HCT116 (cell line): ENCODE results near the gene TMEM139. TPM values are rescaled to one million over a fixed set of nuclear protein-coding genes. Genes with fewer than 3 reads are reported as not detected.

Source experiments
- ATAC-seq: fragments of 200-7000 bp; cut with Tn5 transposase; 2 replicates; pipeline ENCODE4 v1.9.1; 2020; ENCODE audit warnings: mild to moderate bottlenecking, moderate library complexity
- BruUV-seq: library from RNA; stranded (reverse); fragments of 400-500 nt; replicated peaks from 2 replicates; lab custom pipeline; 2021; lab: Mats Ljungman, UMichigan
- CTCF ChIA-PET: fragments of 300-600 bp; sonication (Branson Sonifier 250); formaldehyde crosslinking; loops from one replicate; lab custom pipeline; 2021; ENCODE audit warnings: antibody characterized with exemption; lab: Charles Lee
- POLR2A ChIA-PET: fragments of 300-600, 350-600 bp; sonication (Branson Sonifier 250); formaldehyde crosslinking; loops from one replicate; lab custom pipeline; 2021; ENCODE audit warnings: antibody characterized with exemption; lab: Charles Lee
- RAD21 ChIA-PET, 2 experiments: fragments of 300-600 bp; sonication (Branson Sonifier 250); formaldehyde crosslinking; loops; one replicate each; lab custom pipeline; 2023; ENCODE audit warnings: low total read pairs in 2 of 2; ENCODE audit not compliant: uncharacterized antibody in 2 of 2, unreplicated experiment in 2 of 2, low non-redundant PET in 1 of 2; lab: Charles Lee
- DNase-seq: peaks from one replicate; pipeline ENCODE4 v3.0.0-alpha.2; 2010; ENCODE audit warnings: low read depth, low spot score
- H2AFZ ChIP-seq: fragments of 200-600 bp; shearing (Covaris generic), sonication (generic); 2 replicates; pipeline ENCODE4 v1.6.1; 2017; ENCODE audit warnings: low read depth, mixed run types, mixed read lengths, antibody characterized with exemption, low read length; ENCODE audit not compliant: poor library complexity, severe bottlenecking
- H3K27ac ChIP-seq: 2 replicates; pipeline ENCODE4 v1.5.1; 2012; ENCODE audit warnings: low read depth, low read length
- H3K27me3 ChIP-seq: fragments of 200-600 bp; sonication (generic); 2 replicates; pipeline ENCODE4 v1.6.1; 2016; ENCODE audit warnings: mixed run types, low read length, mixed read lengths; ENCODE audit not compliant: insufficient read depth
- H3K36me3 ChIP-seq, 2 experiments: fragments of 200-500 bp in 1 of 2; fragments of 200-600 bp in 1 of 2; sonication (Bioruptor generic) in 1 of 2; sonication (generic) in 1 of 2; 2 replicates each; pipeline versions ENCODE4 v1.5.1 to v1.6.1; 2014 to 2016; ENCODE audit warnings: low read length in 2 of 2, inconsistent platforms in 1 of 2, mixed read lengths in 1 of 2, mixed run types in 1 of 2; ENCODE audit not compliant: insufficient read depth in 2 of 2, control insufficient read depth in 1 of 2
- H3K4me1 ChIP-seq, 2 experiments: fragments of 200-600 bp in 1 of 2; sonication (generic) in 1 of 2; 2 replicates each; pipeline versions ENCODE4 v1.5.1 to v1.6.1; 2012 to 2017; ENCODE audit warnings: low read length in 2 of 2, inconsistent platforms in 1 of 2, mild to moderate bottlenecking in 1 of 2, mixed read lengths in 1 of 2, mixed run types in 1 of 2, moderate library complexity in 1 of 2; ENCODE audit not compliant: insufficient read depth in 2 of 2, control insufficient read depth in 1 of 2
- H3K4me2 ChIP-seq: fragments of 200-600 bp; sonication (generic); 2 replicates; pipeline ENCODE4 v1.6.1; 2017; ENCODE audit warnings: mixed run types, low read length, mixed read lengths
- H3K4me3 ChIP-seq, 2 experiments: fragments of 200-600 bp in 1 of 2; sonication (generic) in 1 of 2; replicated peaks in 1 of 2; 2 replicates each; pipeline ENCODE4 v1.5.1; 2011 to 2016; ENCODE audit warnings: low read length in 2 of 2, control low read depth in 1 of 2, low read depth in 1 of 2, mild to moderate bottlenecking in 1 of 2, mixed read lengths in 1 of 2, mixed run types in 1 of 2
- H3K79me2 ChIP-seq: fragments of 200-600 bp; sonication (generic); 2 replicates; pipeline ENCODE4 v1.6.1; 2017; ENCODE audit warnings: mild to moderate bottlenecking, mixed run types, low read length, moderate library complexity, mixed read lengths; ENCODE audit not compliant: insufficient read depth
- H3K9ac ChIP-seq: fragments of 200-600 bp; sonication (generic); 2 replicates; pipeline ENCODE4 v1.6.1; 2016; ENCODE audit warnings: low read length, mixed read lengths
- H3K9me2 ChIP-seq: fragments of 200-600 bp; sonication (generic), shearing (Covaris generic); 2 replicates; pipeline ENCODE4 v1.6.1; 2017; ENCODE audit warnings: mixed run types, mild to moderate bottlenecking, moderate library complexity; ENCODE audit not compliant: insufficient read depth
- H3K9me3 ChIP-seq, 2 experiments: fragments of 200-500 bp in 1 of 2; fragments of 200-600 bp in 1 of 2; sonication (Bioruptor generic) in 1 of 2; sonication (generic) in 1 of 2; 2 replicates each; pipeline ENCODE4 v1.6.1; 2014 to 2017; ENCODE audit warnings: low read length in 2 of 2, mixed read lengths in 2 of 2, inconsistent platforms in 1 of 2, low read depth in 1 of 2, mild to moderate bottlenecking in 1 of 2, mixed run types in 1 of 2, moderate library complexity in 1 of 2; ENCODE audit not compliant: control insufficient read depth in 1 of 2, insufficient read depth in 1 of 2
- H4K20me1 ChIP-seq: fragments of 200-600 bp; sonication (generic), shearing (Covaris generic); 2 replicates; pipeline ENCODE4 v1.6.1; 2017; ENCODE audit warnings: mixed run types, mild to moderate bottlenecking, moderate library complexity; ENCODE audit not compliant: insufficient read depth
- CBX3 ChIP-seq: IDR thresholded peaks from 2 replicates; pipeline ENCODE4 v1.6.1; 2012; ENCODE audit warnings: low read depth
- CTCF ChIP-seq, 3 experiments: fragments of 200-600 bp in 1 of 3; sonication (generic) in 1 of 3; IDR thresholded peaks in 2 of 3; conservative IDR thresholded peaks in 1 of 3; 2 replicates each; pipeline ENCODE4 v1.5.1; 2012 to 2017; ENCODE audit warnings: low read depth in 2 of 3, low read length in 2 of 3, antibody characterized with exemption in 1 of 3, borderline replicate concordance in 1 of 3, control low read depth in 1 of 3, mild to moderate bottlenecking in 1 of 3, mixed read lengths in 1 of 3, mixed run types in 1 of 3, moderate library complexity in 1 of 3; ENCODE audit not compliant: insufficient read depth in 1 of 3
- ELF1 ChIP-seq: IDR thresholded peaks from 2 replicates; pipeline ENCODE4 v1.6.1; 2012; ENCODE audit warnings: low read depth, borderline replicate concordance
- EZH2phosphoT487 ChIP-seq: fragments of 200-600 bp; IDR thresholded peaks from 2 replicates; pipeline ENCODE4 v1.6.1; 2018; ENCODE audit warnings: antibody characterized with exemption, borderline replicate concordance
- FOSL1 ChIP-seq: IDR thresholded peaks from 2 replicates; pipeline ENCODE4 v1.6.1; 2012; ENCODE audit warnings: low read depth
- JUND ChIP-seq: IDR thresholded peaks from 2 replicates; pipeline ENCODE4 v1.6.1; 2012
- POLR2A ChIP-seq: IDR thresholded peaks from 2 replicates; pipeline ENCODE4 v1.7.0; 2011; ENCODE audit warnings: borderline replicate concordance; ENCODE audit not compliant: insufficient read depth, insufficient read length; ENCODE audit errors: extremely low read depth
- RAD21 ChIP-seq: IDR thresholded peaks from 2 replicates; pipeline ENCODE4 v1.6.1; 2012; ENCODE audit warnings: low read depth, mild to moderate bottlenecking
- SIN3A ChIP-seq: IDR thresholded peaks from 2 replicates; pipeline ENCODE4 v1.6.1; 2012; ENCODE audit warnings: low read depth
- SP1 ChIP-seq: IDR thresholded peaks from 2 replicates; pipeline ENCODE4 v1.6.1; 2012; ENCODE audit warnings: low read depth
- TCF7L2 ChIP-seq: IDR thresholded peaks from 2 replicates; pipeline ENCODE4 v1.7.0; 2011; ENCODE audit warnings: borderline replicate concordance, inconsistent platforms; ENCODE audit not compliant: insufficient read depth, insufficient read length; ENCODE audit errors: extremely low read depth
- ZBTB33 ChIP-seq: IDR thresholded peaks from 2 replicates; pipeline ENCODE4 v1.6.1; 2011; ENCODE audit warnings: mild to moderate bottlenecking, low read length, moderate library complexity; ENCODE audit not compliant: insufficient replicate concordance; ENCODE audit errors: extremely low read depth
- ZFX ChIP-seq: fragments of 450-650 bp; IDR thresholded peaks from 2 replicates; pipeline ENCODE4 v1.6.1; 2017
- intact Hi-C: fragments of 100-400 bp; cut with micrococcal nuclease; formaldehyde crosslinking; loops from 2 replicates; pipeline ENCODE4 v1.10.0; 2022
- total RNA-seq: library from RNA; stranded (reverse); gene quantifications from one replicate; pipeline ENCODE4 v1.2.1, GENCODE V29; 2021; ENCODE audit not compliant: unreplicated experiment

TMEM139 gene
- total RNA-seq, 1 experiment from 2014 or later: 9.9 TPM

- Histone ChIP-seq H3K4me1 (peaks cover 6 to 16% of the 10 kb centered on the region in 2 experiments; a peak in 3 of 4 replicates), H3K9me3 (no peaks in the 10 kb centered on the region), H3K79me2 (no peaks in the 10 kb centered on the region), H2AFZ (no peak overlapping the region), H4K20me1 (no peaks in the 10 kb centered on the region), H3K27ac (no peak overlapping the region), H3K4me2 (no peak overlapping the region), H3K4me3 (no peak overlapping the region), H3K27me3 (no peaks in the 10 kb centered on the region), H3K9me2 (no peaks in the 10 kb centered on the region), H3K9ac (no peak overlapping the region), H3K36me3 (no peaks in the 10 kb centered on the region)
- TF ChIP-seq CTCF (IDR thresholded peaks at IDR 0.05 in 2 of 3, conservative IDR thresholded peaks at IDR 0.05 in 1 of 3; ENCODE audit: borderline replicate concordance in 1 of 3, insufficient read depth in 1 of 3, low read depth in 2 of 3, low read length in 2 of 3) (0 out of 6 replicates have a peak, but pooled peaks of 1 of the 3 experiments have one; percentile 0), SP1 (no peak), POLR2A (no peak), CBX3 (no peak)
- ChIA-PET CTCF (no interaction called here), RAD21 (no interaction called here), POLR2A (no interaction called here)
- ATAC-seq: no peak
- no TSS peak for BruUV-seq
- no peak for DNase-seq
- intact Hi-C loops: loop anchor here (5.0 kb wide), 1 partner anchor 150 kb away; the partner anchor contains the start of gene EPHA1
Measured at GRCh38 chr7:143256932-143257331, 27.8 kb upstream of the TMEM139 start.

- BruUV-seq: no TSS peak
- Histone ChIP-seq H3K79me2 (no peaks in the 10 kb centered on the region), H3K9me3 (no peaks in the 10 kb centered on the region), H2AFZ (peak overlapping the region; percentile 19), H3K27me3 (no peaks in the 10 kb centered on the region), H3K4me3 (no peak overlapping the region), H3K4me2 (peak overlapping the region; percentile 7; the same call in 1 of the 2 replicates), H3K36me3 (no peaks in the 10 kb centered on the region), H3K4me1 (peaks cover 6 to 16% of the 10 kb centered on the region in 2 experiments; a peak in 3 of 4 replicates), H3K9ac (no peak overlapping the region), H3K27ac (no peak overlapping the region), H3K9me2 (no peaks in the 10 kb centered on the region), H4K20me1 (no peaks in the 10 kb centered on the region)
- peak; percentile 64 for ATAC-seq
- DNase-seq: no peak
- CTCF ChIA-PET: no interaction called here
- RAD21 ChIA-PET: no interaction called here
- intact Hi-C loops: loop anchor here (5.0 kb wide), 1 partner anchor 150 kb away; the partner anchor contains the start of gene EPHA1
- TF ChIP-seq CTCF (IDR thresholded peaks at IDR 0.05 in 2 of 3, conservative IDR thresholded peaks at IDR 0.05 in 1 of 3; ENCODE audit: borderline replicate concordance in 1 of 3, insufficient read depth in 1 of 3, low read depth in 2 of 3, low read length in 2 of 3): no peak; a peak in 1 of 6 replicates
- TF ChIP-seq ZBTB33: no peak
- TF ChIP-seq SP1: no peak
- peak; percentile 35 for TF ChIP-seq TCF7L2
- TF ChIP-seq FOSL1: peak; percentile 48
- peak; percentile 34; the same call in 1 of the 2 replicates for TF ChIP-seq JUND
- TF ChIP-seq CBX3: peak; percentile 18; the same call in 1 of the 2 replicates
- TF ChIP-seq EZH2phosphoT487: no peak
- no peak for TF ChIP-seq SIN3A
- TF ChIP-seq ZFX: no peak
- peak; percentile 15; the same call in 1 of the 2 replicates for TF ChIP-seq RAD21
- TF ChIP-seq ELF1: no peak
- TF ChIP-seq, all 23 proteins: peak for 5
- POLR2A ChIA-PET: no interaction called here
Measured at GRCh38 chr7:143257501-143257900, 27.3 kb upstream of the TMEM139 start.
